ENCODE results near the gene DENND2A.
"Not testable (repeated sequence)": the region's sequence is repeated elsewhere in the genome, so short reads cannot be mapped to it uniquely, and the experiment has no call there.

Gene DENND2A, protein sequence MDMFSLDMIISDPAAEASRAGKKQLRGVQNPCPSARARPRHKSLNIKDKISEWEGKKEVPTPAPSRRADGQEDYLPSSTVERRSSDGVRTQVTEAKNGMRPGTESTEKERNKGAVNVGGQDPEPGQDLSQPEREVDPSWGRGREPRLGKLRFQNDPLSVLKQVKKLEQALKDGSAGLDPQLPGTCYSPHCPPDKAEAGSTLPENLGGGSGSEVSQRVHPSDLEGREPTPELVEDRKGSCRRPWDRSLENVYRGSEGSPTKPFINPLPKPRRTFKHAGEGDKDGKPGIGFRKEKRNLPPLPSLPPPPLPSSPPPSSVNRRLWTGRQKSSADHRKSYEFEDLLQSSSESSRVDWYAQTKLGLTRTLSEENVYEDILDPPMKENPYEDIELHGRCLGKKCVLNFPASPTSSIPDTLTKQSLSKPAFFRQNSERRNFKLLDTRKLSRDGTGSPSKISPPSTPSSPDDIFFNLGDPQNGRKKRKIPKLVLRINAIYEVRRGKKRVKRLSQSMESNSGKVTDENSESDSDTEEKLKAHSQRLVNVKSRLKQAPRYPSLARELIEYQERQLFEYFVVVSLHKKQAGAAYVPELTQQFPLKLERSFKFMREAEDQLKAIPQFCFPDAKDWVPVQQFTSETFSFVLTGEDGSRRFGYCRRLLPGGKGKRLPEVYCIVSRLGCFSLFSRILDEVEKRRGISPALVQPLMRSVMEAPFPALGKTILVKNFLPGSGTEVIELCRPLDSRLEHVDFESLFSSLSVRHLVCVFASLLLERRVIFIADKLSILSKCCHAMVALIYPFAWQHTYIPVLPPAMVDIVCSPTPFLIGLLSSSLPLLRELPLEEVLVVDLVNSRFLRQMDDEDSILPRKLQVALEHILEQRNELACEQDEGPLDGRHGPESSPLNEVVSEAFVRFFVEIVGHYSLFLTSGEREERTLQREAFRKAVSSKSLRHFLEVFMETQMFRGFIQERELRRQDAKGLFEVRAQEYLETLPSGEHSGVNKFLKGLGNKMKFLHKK

DNA sequence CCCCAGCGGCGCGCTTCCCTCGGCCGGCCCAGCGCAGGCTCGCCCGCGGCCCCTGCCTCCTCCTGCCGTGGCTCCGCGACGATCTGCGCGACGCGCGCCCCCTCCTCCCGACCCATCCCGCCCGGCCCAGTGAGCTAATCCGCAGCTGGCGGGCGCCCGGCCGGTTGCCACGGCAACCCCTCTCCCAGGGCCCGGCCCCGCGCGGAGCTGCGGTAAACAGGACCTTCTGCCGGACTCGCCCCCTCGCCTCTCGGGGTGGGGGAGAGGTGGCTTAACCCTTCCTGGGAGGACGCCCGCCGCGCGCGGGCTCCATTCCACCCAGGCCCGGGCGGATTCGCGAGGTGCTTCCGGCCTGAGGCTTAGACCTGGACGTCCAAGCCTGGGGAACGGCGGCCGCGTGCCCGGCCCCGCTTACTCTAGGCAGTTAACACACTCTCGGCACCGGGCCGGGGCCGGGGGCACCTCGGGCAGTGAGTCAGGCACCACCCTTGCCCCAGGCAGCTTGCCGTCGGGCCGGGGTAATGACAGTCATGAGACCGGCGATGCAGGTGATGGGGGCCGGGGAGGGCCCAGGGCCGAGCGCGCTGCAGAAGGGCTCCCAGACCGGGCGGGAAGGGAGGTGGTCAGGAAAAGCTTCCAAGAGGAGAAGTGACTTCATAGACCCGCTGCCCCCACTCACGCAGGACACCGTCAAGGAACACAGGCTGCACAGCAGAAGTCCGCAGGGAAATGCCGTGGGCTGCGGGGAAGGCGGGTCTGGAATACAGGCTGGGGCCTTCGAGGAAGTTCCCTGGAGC is at the start of gene DENND2A:
TSS of gene DENND2A (minus strand) at position 87 of the 797 bp plus-strand sequence. CDS start 38,416 bp downstream, outside the sequence.
- no peak for DNase-seq

DNA sequence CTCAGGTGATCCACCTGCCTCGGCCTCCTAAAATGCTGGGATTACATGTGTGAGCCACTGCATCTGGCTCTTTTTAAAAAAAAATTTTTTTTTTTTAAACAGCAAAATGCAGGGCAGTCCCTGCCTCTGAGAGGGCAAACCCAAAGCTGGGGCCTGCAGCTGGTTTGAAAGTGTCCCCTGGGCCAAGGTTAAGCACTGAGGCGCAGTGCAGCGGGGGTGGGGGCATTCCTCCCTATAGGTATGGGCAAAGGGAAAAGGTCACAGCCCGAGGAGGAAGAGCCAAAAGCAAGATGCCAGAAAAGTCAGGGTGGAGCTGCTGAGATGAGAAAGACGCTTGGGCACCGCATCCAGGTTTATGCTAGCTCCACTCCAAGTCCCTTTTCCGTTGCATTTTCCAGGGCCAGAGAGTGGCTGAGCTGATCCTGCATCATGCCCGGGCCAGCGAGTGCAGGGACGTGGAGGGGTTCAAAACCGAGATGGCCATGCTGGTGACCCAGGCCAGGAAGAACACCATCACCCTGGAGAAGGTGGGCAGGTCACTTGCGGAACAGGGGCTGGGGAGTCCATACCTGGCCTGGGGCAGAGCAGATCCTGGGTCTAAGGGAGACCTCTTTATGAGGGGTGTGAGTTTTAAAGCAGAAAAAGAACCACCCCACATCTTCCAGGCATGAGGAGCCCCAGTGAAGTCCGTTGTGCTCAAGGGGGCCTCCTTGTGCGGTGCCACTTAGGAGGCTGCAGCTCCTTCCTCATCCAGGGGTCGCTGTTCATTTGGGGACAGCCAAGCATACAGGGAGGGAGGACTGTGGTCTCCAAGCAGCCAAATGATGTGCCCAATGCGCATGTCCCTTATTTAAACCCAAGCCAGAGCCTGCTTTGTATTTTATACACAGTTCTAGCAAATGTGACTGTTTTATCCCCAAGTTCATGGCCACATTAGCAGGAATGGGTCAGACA is 48.9 kb upstream of the DENND2A start:
- no peak for DNase-seq

- no peak for DNase-seq
These were observed 47.7 kb upstream of the DENND2A start for GRCh38 chr7:140688341-140688740.

DNA sequence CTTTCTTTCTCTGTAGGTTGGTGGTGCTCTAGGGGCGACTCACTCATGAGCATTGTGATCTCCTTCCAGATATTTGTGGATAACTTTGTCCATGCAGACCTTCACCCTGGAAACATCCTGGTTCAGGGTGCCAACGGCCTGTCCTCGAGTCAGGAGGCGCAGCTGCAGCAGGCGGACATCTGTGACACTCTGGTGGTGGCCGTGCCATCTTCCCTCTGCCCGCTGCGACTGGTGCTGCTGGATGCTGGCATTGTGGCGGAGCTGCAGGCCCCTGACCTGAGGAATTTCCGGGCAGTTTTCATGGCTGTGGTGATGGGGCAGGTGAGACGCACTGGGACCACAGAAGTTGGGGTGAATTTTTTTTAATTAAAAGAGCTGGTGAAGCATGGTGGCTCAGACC is 46.3 kb upstream of the DENND2A start:
- no peak for DNase-seq

DNA sequence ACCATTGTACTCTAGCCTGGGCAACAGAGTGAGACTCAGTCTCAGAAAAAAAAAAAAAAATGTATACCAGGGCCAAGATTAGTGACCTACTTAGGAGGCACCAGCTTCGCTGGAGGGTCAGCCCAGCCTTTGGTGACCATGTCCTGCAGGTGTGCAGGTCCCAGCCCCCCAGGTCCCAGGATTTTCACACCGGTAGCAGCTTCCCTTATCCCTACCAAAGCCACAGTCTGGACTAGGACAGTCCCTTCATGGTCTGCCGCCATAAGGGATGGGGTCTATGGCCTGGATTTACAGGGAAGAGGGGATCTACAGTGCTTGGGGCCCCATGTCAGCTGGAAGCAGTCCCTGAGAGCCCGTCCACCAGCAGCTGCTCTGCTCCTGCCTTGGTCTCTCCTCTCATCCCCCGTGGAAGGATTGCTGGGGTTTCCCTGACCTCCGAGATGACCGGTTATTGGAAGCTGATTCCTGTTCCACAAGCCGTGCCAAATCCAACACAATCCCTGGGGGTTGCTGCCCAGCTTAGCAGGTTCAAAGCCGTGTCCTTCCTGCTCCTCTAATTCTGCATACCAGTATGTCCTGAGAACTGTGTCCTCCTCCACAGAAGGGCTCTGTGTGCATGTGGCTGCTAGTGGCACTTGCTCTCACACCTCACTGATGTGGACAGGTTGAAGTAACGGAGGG is 44.9 kb upstream of the DENND2A start:
- DNase-seq: no peak

GRCh38 chr7:140684066-140684950 is 43.7 kb upstream of the DENND2A start:
- DNase-seq: no peak

- DNase-seq: no peak
These were observed 43.0 kb upstream of the DENND2A start for GRCh38 chr7:140683657-140684056.

- no peak for DNase-seq
These were observed 41.2 kb upstream of the DENND2A start for GRCh38 chr7:140681766-140682165.

- no peak for DNase-seq
These were observed 40.3 kb upstream of the DENND2A start for GRCh38 chr7:140680886-140681285.

- no peak for DNase-seq
These were observed 38.6 kb upstream of the DENND2A start for GRCh38 chr7:140679186-140679585.

- DNase-seq: no peak
These were observed 38.2 kb upstream of the DENND2A start for GRCh38 chr7:140678816-140679130.

GRCh38 chr7:140678081-140678815 is 37.6 kb upstream of the DENND2A start:
- DNase-seq: no peak

DNA sequence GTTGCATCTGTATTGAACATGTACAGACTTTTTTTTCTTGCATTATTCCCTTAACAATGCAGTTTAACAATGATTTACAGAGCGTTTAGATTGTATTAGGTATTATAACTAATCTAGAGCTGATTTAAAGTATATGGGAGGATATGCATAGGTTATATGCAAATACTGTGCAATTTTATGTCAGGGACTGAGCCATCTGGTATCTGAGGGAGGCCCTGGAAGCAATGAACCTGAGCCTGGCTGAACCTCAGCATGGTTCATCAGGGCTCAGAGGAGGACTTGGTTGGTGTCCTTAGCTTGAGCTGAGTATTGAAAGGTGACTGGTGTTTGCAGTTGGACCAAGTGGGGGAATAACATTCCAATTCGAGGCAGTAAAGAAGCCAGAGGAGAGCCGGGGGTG is 36.9 kb upstream of the DENND2A start:
- no peak for DNase-seq

DNA sequence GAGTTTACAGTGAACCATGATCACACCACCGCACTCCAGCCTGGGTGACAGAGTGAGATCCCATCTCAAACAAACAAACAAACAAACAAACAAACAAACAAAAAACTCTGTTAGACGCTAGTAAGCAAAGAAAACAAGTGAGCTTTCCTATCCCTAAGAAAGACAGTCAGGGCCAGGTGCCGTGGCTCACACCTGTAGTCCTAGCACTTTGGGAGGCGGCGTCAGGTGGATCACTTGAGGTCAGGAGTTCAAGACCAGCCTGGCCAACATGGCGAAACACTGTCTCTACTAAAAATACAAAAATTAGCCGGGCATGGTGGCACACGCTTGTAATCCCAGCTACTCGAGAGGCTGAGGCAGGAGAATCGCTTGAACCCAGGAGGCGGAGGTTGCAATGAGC is 36.3 kb upstream of the DENND2A start:
- not testable (repeated sequence) for DNase-seq

DNA sequence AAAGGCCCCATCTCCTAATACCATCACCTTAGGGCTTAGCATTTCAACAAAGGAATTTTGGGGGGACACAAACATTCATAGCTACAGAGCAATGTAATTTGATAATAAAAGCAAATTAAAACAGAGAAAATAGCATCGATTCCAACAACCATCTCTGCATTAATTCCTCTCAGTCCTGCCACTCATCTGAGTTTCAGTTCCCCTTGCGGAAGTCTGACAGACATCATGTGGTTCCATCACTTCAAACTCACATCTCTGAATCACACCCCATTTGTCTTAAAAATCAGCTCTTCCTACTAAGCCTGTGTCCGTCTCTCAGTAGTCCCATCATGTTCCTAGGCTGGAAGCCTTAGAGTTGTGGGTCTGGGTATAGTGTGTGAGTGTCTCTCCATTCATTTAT is 35.7 kb upstream of the DENND2A start:
- DNase-seq: no peak

GRCh38 chr7:140675726-140676125 is 35.1 kb upstream of the DENND2A start:
- DNase-seq: no peak

DNA sequence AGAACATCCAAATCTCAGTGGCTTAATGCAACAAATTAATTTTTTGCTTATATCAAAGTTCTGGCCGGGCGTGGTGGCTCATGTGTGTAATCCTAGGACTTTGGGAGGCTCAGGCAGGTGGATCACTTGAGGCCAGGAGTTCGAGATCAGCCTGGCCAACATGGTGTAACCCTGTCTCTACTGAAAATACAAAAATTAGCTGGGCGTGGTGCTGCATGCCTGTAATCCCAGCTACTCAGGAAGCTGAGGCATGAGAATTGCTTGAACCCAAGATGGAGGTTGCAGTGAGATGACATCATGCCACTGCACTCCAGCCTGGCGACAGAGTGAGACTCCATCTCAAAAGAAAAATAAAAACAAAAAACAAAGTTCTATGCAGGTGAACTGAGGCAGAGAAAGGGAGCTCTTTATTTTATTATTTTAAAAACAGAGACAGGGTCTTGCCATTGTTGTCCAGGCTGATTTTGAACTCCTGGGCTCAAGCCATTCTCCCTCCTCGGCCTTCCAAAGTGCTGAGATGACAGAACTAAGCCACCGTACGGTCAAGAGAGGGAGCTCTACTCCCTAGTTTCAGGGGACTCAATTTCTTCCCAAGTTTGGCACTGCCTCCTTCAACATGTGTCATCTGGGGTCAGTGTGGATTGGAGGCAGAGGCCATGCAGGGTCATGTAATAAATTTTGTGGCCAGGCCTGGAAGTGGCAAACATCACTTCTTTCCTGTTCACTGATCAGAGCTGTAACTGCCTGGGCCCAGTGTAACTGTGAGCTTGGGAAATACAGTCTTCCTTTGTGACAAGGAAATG is 34.5 kb upstream of the DENND2A start:
- no peak for DNase-seq

DNA sequence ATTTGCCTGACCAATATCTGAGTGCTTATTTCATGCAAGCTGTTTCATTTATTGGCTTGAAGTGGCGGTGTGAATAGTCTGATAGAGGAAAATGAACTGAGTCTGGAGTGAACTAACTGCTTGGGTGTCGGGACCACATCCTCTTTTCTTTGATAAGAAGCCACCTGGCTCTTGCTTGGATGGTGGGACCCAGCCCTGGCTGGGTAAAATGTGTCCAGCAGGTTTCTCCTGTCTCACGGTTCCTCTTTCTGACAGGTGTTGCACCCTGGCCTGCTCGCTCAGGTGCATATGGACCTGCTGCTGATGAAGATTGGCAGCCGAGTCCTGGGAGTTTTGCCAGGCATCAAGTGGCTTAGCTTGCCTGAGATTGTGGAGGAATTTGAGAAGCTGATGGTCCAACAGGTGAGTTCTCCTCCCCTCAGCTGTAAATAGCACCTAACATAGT is 33.8 kb upstream of the DENND2A start:
- DNase-seq: no peak
